Measurements from ENCODE around the gene DPM2.

GRCh38 chr9:127890053-127890452 lies 47.6 kb downstream of the DPM2 start:
- TF ChIP-seq CTCF (IDR thresholded peaks at IDR 0.05) (no peak), POLR2A (IDR thresholded peaks at IDR 0.05) (no peak)

Data from uterus (tissue), 2 donors.